Fibroblast of lung (primary cell): ENCODE measurements around the gene PYGL.
A peak's percentile ranks its signal among the peaks of the same experiment; 100 is the strongest.

Experiments used
- CTCF ChIP-seq, 2 donors: IDR thresholded peaks in 1 of 2; conservative IDR thresholded peaks in 1 of 2; 1 replicate in 1 of 2; 2 replicates in 1 of 2; pipeline ENCODE4 v1.5.1; 2011 to 2012; ENCODE audit warnings: low read length in 2 of 2, control low read depth in 1 of 2, inconsistent platforms in 1 of 2, low read depth in 1 of 2, mild to moderate bottlenecking in 1 of 2
- EZH2 ChIP-seq: IDR thresholded peaks from 2 replicates; pipeline ENCODE4 v1.5.1; 2012; ENCODE audit warnings: low read length, control low read depth, mild to moderate bottlenecking; ENCODE audit errors: missing control alignments

DNA sequence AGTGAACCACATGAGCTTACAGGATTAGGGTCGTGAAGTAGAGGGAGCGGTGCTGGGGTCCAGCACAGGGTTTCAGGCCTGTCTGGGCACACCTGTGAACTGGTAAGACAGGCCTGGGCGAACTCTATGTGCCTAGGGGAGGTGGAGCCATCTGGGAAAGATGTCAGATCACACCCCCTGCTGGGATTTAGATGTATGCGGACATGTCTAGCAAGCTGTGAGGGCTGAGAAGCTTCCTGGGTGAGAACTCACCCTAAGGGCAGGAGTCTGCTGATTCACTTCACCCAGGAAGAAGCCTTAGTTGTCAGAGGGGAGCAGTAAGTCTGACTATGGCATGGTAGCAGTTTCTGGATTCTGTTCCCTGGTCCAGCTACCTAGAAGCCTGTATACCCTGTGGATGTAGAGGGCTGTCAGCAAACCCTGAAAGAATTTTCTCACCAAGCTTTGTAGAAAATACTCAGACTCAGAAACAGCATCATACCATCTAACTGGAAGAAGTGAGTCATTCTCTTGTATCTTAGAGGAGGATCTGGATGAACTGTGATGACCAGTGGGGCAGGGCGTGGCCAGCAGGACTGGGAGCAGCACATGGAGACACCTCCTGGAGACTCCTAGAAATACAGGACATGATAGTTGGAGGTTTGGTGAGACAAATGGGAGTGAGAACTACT is 11.2 kb upstream of the PYGL start:
- TF ChIP-seq CTCF (conservative IDR thresholded peaks at IDR 0.05 in 1 of 2, IDR thresholded peaks at IDR 0.05 in 1 of 2; ENCODE audit: low read depth in 1 of 2, low read length in 2 of 2): peak; percentile 35 to 56
- no peak for TF ChIP-seq EZH2
